Skin epidermis (tissue), 12 donors: ENCODE measurements around the gene PC.
"Not testable (repeated sequence)": the region's sequence is repeated elsewhere in the genome, so short reads cannot be mapped to it uniquely, and the experiment has no call there.

Source experiments
- H3K27ac ChIP-seq, 21 experiments: fragments of 200-600 bp; sonication (generic) in 11 of 21; one replicate each; pipeline ENCODE4 v1.5.0; 2020; ENCODE audit warnings: mild to moderate bottlenecking in 3 of 21, inconsistent platforms in 2 of 21, moderate library complexity in 2 of 21
- H3K4me3 ChIP-seq, 7 experiments: fragments of 200-600 bp; sonication (generic) in 2 of 7; one replicate each; pipeline ENCODE4 v1.5.0; 2020; ENCODE audit warnings: inconsistent platforms in 2 of 7, mild to moderate bottlenecking in 2 of 7, moderate library complexity in 1 of 7

PC gene

GRCh38 chr11:66834943-66835342 is 123.2 kb downstream of the PC start:
- H3K27ac ChIP-seq: no peak overlapping the region

GRCh38 chr11:66834539-66834845 is 123.7 kb downstream of the PC start:
- H3K4me3 ChIP-seq: no peak overlapping the region
- no peak overlapping the region for H3K27ac ChIP-seq

More at GRCh38 chr11:66834943-66835342, 123.2 kb downstream of the PC start:
- no peak overlapping the region for H3K4me3 ChIP-seq

GRCh38 chr11:66824573-66824972 is 133.6 kb downstream of the PC start:
- not testable (repeated sequence) for H3K4me3 ChIP-seq

GRCh38 chr11:66823700-66824099 is 134.5 kb downstream of the PC start:
- Histone ChIP-seq H3K27ac (no peak overlapping the region), H3K4me3 (no peak overlapping the region)

More at GRCh38 chr11:66824573-66824972, 133.6 kb downstream of the PC start:
- not testable (repeated sequence) for H3K27ac ChIP-seq

- H3K27ac ChIP-seq: no peak overlapping the region
- no peak overlapping the region for H3K4me3 ChIP-seq
Measured at GRCh38 chr11:66820901-66821300, 137.3 kb downstream of the PC start.

- H3K27ac ChIP-seq: no peak overlapping the region
- no peak overlapping the region for H3K4me3 ChIP-seq
Measured at GRCh38 chr11:66820381-66820780, 137.8 kb downstream of the PC start.

GRCh38 chr11:66818231-66818955 is 139.8 kb downstream of the PC start:
- no peak overlapping the region for H3K4me3 ChIP-seq
- no peak overlapping the region for H3K27ac ChIP-seq

- no peak overlapping the region for H3K4me3 ChIP-seq
- no peak overlapping the region for H3K27ac ChIP-seq
Measured at GRCh38 chr11:66815646-66816045, 142.5 kb downstream of the PC start.

- Histone ChIP-seq H3K27ac (no peak overlapping the region), H3K4me3 (no peak overlapping the region)
Measured at GRCh38 chr11:66814678-66815077, 143.5 kb downstream of the PC start.

- Histone ChIP-seq H3K4me3 (no peak overlapping the region), H3K27ac (no peak overlapping the region)
Measured at GRCh38 chr11:66810576-66811185, 147.5 kb downstream of the PC start.

- Histone ChIP-seq H3K27ac (no peak overlapping the region), H3K4me3 (no peak overlapping the region)
Measured at GRCh38 chr11:66809592-66809991, 148.6 kb downstream of the PC start.

- Histone ChIP-seq H3K27ac (no peak overlapping the region), H3K4me3 (no peak overlapping the region)
Measured at GRCh38 chr11:66800720-66801428, 157.3 kb downstream of the PC start.

GRCh38 chr11:66799815-66800214 is 158.4 kb downstream of the PC start:
- not testable (repeated sequence) for H3K4me3 ChIP-seq, H3K27ac ChIP-seq
